NAMALWA (cell line): ENCODE results near the gene PHF10.
"Not testable (repeated sequence)": the region's sequence is repeated elsewhere in the genome, so short reads cannot be mapped to it uniquely, and the experiment has no call there.

Experiments used
- DNase-seq: peaks from one replicate; pipeline ENCODE4 v3.0.0-alpha.2; 2015; ENCODE audit warnings: low spot score

The PHF10 gene

DNA sequence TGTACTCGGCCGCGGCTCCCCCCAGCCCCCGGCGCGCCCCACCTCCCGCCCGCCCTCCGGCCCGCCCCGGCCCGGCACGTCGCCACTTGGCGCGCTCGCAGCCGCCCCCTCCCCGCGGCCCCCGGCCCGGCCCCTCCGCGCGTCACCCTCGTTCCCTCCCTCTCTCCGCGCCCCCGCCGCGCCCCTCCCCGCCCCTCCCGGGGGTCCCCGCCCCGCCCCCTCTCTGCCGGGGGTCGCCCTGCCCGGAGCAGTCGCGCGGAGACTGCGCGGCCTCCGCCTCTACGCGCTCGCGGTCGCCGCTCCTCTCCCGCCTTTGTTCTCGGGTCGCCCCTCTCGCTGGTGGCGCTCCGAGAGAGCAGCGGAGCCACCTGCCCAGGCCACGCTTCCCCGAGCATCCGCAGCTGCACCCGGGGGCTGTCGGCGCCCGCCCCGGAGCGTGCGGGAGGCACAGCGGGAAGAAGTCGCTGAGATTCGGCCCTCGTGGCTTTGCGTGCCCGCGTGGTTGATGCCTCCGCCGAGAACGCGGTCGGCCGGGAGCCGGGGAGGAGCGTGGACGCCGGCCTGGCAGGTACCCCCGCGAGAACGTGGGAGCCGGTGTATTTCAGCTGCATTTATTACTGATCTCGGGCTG lies at the start of gene PHF10:
PHF10 (minus strand) TSS at position 7 of the 631 bp plus-strand sequence. CDS start 569 bp downstream, outside the sequence.
- DNase-seq, result peak; percentile 78

DNA sequence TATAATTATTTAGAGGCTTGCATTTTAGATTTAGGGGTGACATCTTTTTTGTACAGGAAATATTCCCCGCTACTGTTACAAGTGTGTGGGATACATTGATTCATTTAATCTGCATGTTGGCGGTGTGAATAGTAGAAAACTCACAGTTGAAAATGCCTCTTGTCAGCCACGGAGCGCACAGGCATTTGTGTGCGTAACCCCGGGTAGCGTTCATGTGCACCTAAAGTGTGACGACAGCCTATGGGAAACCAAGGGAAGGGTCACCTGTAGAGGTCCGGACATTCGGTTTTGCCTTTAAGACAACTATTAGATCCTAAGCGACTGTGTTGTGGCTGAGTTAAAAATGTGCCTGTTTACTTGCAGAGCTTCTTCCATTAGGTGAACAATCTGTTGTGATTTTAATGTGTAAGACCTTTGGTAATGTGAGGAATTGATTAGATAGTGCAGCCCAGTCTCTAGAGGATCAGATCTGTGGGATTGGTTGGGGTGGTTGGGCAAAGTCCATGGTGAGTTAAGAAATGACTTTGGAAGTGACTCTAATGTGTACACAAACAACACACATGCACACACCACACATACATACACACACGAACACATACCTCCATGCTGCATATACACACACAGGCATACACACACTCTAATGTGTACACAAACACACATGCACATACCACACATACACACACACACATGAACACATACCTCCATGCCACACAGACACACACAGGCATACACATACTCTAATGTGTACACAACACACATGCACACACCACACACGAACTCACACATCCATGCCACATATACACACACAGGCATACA lies 42.8 kb upstream of the PHF10 start:
- DNase-seq, result no peak

DNA sequence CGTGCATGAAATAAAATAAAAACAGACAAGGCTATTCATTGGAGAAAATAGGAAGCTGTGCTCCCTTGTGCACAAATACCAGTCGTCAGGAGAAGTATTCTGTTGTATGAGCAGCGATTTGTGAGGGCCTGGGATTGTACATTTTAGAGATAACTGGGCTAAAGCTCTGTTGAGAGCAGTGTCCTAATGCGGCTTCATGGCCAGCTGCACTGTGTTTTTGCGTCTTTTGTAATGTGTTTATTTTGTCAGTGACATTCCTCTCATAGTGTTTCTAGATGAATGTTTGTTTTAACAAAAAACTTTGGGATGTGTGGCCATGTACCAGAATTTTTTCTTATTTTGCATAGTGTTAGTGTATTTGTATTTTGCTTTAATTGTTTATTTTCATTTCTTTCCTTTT lies 41.9 kb upstream of the PHF10 start:
- DNase-seq, result no peak

DNA sequence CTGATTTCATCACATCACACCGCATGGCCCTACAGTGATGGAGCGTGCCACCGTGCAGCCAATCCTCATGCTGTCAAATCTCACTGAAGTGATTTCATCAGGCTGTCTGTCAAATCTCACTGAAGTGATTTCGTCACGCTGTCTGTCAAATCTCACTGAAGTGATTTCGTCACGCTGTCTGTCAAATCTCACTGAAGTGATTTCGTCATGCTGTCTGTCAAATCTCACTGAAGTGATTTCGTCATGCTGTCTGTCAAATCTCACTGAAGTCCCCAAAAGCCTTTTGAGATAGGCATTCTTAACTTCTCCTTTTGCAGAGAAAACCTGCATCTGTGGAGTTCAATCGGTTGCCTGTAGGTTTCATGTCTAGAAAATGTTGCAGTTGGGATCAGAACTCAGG lies 41.5 kb upstream of the PHF10 start:
- DNase-seq, result not testable (repeated sequence)

DNA sequence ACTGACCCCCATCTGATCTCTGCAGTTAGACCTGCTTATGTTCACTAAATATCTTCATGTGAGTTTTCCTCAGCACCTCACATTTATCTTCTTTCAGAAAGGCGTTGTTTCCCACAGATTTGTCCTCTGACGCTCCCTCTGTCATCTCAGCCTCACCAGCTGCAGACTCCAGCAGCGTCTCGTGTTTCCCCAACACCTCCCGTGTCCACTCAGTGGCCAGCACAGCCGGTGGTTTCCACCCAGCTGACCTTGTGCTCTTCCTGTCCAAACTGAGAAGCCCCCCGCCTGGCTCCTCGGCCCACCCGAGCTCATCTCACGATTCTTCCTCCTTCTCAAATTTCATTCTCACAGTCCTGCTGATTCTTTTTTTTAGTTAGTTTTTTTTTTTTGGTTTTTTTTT lies 39.6 kb upstream of the PHF10 start:
- no peak for DNase-seq

DNA sequence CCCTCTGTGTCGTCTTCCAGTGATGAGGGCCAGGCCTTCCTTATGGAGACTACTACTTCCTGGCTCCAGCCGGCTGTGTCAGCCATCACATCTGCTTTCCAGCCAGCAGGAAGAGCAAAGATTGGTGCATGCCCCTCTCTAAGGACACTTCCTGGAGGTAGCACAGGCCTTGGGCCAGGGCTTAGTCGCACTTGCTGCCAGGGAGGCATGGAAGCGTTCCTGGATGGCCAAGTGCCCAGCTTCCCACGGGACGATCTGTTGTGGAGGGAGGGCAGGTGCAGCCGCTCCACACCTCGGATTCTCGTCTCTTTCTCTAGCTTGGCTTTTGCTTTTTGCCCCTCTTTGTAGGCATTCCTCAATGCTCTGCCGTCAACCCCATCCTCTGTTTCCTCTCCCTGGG lies 39.0 kb upstream of the PHF10 start:
- no peak for DNase-seq

DNA sequence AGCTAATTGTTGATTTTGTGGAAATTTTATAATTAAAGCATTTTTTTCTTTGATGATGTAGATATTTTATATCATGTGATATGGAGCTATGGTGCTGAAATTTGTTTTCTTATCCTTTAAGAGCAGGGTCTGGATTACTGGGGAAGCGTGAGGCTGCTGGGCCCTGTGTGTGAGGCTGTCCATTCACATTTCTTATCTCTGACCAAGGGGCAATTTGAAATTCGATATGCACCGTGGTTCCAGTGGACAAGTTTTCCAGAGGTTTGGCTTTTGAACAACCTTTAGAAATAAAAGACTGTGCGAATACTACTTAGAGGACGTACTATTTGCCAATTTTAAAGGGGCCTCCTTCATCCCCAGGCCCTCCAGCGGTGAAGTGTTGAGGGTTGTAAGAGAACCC lies 30.9 kb upstream of the PHF10 start:
- DNase-seq, result no peak

DNA sequence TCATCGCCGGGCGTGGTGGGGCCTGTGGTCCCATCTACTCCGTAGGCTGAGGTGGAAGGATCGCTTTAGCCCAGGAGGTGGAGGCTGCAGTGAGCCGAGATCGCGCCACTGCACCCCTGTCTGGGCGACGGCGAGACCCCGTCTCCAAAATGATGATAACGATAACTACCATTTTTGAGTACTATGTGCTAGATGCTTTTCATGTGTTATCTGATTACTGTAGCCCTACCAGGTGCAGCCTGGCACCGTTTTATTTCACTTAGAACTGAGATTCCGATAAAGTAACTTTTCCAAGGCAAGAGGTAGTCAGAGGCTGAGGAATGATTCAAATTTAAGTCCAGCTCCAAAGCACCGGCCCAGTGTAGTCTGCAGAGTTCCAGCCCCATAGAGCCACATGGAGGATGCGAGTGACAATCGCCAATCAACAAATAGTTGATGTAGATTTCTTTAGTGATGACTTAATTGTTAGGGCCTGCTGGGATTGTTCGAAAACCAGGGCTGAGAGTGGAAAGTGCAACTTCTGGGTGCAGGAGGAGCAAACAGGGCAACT lies 27.8 kb upstream of the PHF10 start:
- DNase-seq, result no peak

DNA sequence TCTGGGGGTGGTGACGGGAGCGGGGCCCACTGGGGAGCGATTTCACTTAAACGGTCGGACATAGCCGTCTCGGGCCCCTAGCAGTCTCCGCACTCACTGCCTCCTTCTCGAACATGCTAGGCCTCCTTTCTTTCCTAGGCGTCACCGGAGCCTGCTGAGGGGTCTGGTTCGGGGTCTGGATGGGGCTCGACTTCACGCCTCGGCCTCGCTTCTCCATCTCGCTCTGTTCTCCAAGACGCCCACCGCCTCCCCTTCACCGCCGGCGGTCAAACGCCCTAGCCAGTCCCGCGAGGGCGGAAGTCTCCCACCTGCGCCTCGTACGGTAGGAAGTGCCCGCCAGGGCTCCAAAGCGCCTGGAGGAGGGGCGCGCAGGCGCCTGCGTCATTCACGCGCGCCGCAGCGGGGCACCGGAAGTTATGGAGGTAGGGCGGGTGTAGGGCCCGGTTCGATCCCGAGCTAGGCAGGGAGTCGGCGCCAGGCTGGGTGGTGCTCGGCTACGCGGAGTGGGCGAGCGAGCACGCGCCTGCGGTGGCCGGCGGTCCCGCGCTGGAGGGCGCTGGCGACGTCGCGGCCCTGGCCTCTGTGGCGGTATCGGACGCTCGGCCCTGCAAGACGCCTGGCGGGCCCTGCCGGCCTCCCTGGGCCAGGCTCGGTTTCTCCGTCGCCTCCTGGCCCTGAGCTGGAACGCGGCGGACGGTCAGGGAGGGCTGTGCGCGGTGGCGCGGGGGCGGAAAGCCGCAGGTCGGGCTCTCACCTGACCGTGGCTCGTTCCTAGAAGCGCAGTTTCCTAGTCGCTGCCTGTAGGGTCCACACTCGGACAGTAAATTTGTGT lies 27.2 kb upstream of the PHF10 start, which contains the start of the genes DYNLT2 and ERMARD:
DYNLT2 (minus strand) TSS at position 331 of the 832 bp plus-strand sequence; CDS start at position 217, 114 bp downstream.
ERMARD (plus strand) TSS at position 381 of the 832 bp plus-strand sequence; CDS start at position 417, 36 bp downstream.
- DNase-seq, result peak; percentile 95

DNA sequence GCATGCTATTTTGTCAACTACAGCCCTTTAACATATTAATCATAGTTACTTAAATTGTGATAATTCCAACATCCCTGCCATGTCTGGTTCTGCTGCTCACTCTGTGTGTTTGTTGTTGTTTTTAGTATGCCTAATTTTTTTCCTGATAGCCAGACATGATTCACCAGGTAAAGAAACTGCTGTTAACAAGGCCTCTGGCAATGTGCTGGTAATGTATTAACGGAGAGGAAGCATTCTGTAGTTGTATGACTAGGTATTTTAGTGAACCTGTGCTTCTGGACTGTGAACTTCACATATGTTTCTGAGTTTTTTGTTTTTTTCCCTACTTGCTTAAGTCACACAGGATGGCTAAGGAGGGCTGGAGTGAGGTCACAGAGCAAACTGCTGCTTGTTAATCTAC lies 22.3 kb upstream of the PHF10 start:
- DNase-seq, result no peak

DNA sequence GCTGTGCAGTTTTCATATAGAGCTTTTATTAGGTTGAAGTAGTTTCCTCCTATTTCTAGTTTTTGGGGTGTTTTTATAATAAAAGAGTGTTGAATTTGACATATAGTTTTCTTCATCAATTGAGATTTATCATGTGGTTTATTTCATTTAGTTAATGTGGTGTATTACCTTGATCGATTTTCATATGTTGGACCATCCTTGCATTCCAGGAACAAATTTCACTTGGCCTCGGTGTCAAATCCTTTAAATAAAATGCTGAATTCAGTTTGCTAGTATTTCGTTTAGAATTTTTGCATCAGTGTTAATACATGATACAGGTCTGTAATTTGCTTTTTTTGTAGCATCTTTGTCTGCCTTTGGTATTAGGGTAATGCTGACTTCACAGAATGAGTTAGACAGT lies 21.1 kb upstream of the PHF10 start:
- DNase-seq, result no peak

DNA sequence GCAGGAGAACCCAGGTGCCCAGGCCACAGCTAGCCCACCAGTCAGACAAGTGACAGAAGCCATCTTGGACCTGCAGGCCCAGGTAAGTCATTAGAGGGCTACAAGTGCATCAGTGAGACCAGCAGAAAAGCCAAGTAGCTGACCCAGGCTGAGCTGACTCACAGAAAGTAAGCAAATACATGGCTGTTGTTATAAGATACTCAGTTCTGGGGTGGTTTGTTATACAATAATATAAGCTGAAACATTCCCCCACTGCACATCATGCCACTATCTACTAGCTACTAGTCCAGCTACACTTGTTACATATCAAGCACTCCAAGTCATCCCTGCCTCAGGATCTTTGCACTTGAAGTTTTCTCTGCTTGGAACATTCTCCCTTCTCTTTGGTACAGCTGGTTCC lies 17.0 kb upstream of the PHF10 start:
- DNase-seq, result no peak

DNA sequence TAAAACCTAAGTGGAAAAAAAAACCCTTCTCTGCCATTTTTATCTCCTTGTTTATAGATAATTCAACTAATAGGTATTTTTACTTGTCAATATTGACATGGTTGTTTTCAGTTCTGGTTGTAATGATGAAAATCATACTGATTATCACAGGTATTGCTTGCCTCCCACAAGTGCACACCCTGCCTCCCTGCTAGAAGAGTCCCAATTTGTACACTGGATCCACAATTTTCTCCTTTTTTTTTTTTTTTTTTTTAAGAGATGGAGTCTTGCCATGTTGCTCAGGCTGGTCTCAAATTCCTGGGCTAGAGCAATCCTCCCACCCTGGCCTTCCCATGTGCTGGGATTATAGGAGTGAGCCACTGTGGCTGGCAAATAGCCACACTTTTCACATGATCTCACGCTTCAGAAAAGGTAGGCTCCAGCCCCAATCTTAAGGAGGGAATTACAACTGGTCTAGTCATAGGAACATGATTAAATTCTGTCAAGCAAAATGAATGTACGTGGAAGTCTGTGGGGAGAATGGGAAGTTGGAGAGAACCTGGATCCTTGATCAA lies 14.8 kb upstream of the PHF10 start:
- no peak for DNase-seq

DNA sequence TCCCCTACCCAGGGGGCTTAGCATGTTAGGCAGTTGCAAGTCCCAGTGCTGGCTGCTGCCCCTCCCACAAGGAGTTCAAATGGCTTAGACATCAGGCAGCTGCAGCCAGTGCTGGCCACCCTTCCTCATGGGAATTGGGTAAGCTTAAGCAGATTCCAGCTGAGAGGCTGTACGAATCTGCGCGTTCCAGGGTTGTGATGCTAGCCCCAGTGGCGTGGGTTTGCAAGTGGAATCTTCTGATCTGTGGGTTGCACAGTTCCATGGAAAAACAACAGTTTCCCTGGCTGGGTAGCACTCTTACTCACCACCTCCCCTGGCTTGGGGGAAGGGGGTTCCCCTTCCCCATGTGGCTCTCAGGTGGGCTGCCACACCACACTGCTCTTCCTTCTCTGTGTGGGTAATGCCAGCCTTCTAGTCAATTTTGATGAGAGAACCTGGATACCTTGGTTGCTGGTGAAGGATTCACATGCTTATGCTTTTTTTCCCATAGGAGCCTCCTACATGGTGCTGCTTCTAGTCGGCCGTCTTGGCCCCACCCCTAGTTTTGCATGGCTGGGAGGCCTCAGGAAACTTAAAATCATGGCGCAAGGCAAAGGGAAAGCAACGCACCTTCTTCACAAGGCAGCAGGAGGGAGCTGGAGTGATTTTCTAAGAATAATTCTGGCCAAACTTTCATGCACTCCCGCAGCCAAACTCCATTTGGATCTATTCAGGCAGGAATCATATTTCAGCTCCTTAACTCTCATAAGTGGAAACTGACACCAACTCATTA lies 14.1 kb upstream of the PHF10 start:
- DNase-seq, result no peak

DNA sequence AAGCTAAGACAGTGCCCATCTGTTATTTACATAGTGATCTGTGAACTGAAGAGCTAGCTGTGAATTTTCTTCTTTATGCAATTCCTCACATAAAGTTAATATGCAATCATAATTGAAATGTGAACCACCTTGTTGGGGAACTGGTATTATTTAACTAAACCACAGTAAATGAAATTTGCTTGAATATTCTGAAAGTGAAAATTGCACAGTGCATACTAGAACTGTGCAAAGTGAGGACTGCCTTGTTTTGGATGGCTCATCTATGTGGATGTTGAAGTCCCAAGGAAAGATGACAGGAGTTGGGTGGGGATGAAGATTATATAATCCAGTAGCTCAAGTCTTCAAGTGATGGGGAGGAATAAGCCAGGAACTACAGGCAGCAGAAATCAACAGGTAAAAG lies 5.7 kb upstream of the PHF10 start:
- DNase-seq, result no peak

DNA sequence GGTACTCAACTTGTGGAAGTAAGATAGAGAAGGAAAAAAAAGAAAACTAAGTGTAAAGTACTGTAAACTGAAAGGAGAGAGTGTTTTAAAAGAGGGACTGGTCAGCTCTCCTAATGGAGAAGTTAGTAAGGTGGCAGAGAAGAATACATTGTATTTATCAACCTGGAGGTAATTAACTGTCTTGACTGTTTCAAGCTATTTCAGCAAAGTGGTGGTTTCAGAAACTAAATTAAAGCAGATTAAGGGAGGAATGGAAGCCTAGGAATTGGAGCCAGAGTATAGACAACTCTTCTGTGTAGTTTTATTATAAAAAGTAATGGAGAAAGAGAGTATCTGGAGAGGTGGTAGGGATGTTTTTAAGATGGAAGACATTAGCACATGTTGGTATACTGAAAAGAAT lies 2.7 kb upstream of the PHF10 start:
- DNase-seq, result no peak

DNA sequence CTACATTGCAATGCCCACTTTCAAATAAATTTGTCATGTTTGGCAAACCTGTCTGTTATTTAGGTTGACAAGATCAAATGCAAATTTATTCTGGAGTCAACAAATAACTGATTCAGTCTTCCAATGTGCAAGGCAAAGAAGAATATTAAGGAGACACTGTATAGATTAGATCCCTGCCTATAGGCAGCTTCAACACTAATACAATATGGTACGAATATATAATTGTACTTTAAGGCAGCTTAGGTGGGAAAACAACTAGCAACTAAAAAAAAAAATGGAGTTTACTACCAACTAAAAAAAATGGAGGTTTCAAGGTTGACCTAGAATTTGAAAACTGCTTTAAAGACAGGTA lies 1.7 kb upstream of the PHF10 start:
- DNase-seq, result no peak

DNA sequence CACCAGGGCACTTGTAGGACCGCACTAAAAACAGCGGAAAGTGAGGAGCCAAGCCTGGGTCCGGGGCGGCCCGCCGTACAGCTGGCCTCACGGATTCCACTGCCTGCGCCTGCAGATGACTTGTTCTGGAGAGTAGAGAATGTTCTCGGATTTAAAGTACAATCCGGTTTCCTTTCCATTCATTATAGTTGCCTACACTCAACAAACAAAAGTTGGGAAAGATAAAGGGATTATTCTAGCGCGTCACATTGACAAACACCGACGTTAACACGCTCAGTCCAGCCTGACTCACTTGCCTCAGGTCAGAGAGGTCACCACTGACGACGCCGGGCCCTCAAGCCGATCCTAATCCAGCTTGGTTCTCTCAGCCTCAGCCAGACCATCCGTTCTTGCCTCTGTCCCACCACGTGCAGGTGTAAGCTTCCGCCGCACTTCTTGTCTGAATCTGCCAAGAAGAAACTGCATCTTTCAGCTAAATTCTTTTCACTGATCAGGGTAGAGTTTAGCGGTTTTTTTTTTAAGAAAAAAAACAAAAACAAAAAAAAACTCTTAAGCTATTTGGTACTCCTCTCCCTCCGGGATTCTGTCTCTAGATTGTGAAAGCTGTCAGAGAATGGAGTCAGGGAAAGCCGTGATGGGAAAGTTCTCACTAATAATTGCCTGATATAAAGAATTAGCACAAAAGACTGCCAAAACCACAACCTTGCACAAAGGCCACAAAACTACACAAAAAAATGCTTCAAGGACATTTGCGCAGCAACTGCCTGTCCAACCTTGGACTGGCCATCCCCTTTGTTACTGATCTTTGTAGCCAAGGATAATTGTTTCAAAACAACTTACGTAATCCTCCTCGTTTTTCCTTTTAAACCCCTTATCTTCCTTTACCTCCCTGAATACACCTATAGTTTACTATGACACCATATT lies 1.1 kb upstream of the PHF10 start:
- DNase-seq, result no peak

DNA sequence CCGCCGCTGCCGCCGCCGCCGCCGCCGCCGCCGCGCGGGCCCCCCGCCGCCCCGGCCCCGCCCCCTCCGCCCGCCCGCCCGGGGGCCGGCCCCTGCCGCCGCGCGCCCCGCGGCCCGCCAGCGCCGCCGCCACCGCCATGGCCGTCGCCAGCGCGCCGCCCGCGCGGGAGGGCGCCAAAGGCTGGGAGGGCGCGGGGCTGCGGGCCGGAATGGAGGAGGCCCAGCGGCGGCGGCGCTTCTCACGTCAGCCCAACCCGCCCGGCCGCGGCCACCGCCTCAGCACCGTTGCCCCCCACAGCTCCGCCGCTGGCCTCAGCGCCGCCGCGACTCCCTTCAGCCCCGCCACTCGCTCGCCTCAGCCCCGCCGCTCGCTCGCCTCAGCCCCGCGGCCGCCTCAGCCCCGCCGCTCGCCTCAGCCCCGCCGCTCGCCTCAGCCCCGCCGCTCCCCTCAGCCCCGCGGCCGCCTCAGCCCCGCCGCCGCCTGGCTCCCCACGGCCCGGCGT lies 258 bp downstream of the PHF10 start:
- DNase-seq, result peak; percentile 45
